ENCODE data around the gene TOP3A.
"Not testable (repeated sequence)": the region's sequence is repeated elsewhere in the genome, so short reads cannot be mapped to it uniquely, and the experiment has no call there.

Gene TOP3A, protein sequence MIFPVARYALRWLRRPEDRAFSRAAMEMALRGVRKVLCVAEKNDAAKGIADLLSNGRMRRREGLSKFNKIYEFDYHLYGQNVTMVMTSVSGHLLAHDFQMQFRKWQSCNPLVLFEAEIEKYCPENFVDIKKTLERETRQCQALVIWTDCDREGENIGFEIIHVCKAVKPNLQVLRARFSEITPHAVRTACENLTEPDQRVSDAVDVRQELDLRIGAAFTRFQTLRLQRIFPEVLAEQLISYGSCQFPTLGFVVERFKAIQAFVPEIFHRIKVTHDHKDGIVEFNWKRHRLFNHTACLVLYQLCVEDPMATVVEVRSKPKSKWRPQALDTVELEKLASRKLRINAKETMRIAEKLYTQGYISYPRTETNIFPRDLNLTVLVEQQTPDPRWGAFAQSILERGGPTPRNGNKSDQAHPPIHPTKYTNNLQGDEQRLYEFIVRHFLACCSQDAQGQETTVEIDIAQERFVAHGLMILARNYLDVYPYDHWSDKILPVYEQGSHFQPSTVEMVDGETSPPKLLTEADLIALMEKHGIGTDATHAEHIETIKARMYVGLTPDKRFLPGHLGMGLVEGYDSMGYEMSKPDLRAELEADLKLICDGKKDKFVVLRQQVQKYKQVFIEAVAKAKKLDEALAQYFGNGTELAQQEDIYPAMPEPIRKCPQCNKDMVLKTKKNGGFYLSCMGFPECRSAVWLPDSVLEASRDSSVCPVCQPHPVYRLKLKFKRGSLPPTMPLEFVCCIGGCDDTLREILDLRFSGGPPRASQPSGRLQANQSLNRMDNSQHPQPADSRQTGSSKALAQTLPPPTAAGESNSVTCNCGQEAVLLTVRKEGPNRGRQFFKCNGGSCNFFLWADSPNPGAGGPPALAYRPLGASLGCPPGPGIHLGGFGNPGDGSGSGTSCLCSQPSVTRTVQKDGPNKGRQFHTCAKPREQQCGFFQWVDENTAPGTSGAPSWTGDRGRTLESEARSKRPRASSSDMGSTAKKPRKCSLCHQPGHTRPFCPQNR

DNA sequence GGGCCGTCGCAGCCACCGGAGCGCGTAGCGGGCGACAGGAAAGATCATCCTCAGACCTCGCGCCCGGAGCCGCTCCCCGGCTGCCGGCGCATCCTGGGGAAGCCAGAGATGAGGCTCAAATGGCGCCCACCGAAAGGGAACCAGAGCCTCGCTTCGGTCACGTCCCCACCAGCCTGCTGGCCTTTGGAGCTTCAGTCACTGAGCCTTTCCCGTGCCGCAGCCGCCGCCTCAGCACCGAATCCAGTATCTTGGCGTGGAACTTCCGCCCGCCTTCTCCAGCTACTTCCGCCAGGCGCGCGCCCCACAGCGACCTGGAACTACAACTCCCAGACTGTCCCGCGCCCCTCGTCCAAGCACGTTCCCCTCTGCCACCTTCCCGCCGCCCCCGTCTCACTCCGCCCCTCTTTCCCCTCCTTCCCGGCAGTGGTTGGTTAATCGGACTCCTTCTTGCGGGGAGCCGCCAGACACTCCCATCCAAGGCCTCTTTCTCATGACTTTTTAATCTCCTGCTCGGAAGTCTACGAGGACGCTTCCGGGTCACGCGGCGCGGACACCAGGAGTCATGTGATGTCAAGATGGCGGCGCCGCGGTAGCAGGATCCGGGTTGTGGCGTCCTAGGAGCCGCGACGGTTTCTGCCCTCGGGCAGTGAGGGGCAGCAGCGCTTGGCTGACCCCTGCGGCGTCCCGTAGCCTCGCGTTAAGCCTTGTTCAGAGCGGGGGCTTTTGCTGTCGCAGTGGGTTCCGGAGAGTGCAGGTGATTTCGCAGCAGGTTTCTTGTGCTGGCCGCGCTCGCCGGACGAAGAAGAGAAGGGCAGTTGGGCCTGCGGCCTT, at the start of gene TOP3A, which contains the start of gene SMCR8:
Gene TOP3A, minus strand, starts transcription at position 264 of the 831 bp plus-strand sequence. Its CDS starts 216 bp downstream, at position 48.
Gene SMCR8, plus strand, starts transcription at position 563 of the 831 bp plus-strand sequence. CDS start 497 bp downstream, outside the sequence.
- peak; percentile 97 for DNase-seq (ENCODE audit: low spot score)

DNA sequence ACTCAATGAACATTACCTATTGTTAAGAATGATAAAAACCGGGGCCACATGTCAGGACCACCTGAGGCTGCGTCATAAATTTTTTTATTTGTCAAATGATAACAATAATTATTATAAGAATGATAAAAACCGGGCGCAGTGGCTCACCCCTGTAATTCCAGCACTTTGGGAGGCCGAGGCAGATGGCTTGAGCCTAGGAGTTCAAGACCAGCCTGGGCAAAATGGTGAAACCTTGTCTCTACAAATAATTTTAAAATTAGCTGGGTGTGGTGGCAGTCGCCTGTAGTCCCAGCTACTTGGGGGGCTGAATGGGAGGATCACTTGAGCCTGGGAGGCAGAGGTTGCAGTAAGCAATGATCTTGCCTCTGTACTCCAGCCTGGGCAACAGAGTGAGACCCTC, 49.4 kb upstream of the TOP3A start:
- no peak for DNase-seq (ENCODE audit: low spot score)

DNA sequence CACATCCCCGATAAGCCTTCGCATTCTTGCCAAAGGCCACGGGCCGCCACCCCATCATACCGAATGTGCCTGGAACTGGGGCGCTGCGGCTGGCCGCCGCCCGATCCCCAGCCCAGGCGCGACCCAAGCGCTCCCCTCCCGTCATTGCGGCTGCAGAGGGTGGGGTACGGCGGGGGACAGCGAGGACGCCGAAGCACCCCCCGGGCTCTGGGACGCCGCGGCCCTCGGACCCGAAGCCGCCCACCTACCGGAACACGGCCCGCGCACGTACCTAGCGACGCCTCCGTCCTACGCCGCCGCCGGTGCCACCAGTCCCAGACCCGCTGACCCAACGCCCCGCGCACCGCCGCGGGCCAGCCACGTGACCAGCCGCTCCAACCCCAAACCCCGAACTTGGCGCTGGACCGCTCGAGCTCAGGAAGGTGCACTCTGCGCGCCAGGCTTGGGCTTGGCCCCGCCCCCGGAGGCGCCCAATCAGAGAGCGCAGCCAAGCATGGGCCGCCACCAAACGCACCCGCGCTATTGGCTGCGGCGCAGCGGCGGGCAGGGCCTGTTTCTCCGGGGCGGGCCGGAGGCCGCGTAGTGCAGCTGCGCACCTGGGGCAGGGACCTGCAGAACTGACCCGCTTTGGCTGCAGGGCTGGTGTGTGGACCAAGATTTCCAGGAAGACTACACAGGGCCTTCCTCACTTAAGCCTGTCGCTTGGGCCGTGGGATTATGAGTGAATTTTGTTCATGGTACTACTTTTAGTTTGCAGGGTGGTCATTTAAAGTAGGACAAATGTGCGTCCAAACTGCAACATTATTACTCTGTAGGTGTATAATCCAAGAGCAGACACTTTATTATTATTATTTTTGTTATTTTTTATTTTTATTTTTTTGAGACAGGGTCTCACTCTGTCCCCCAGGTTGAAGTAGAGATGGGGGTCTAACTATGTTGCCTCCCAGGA, 48.6 kb upstream of the TOP3A start, which contains the start of gene SHMT1:
Gene SHMT1, minus strand, starts transcription at position 450 of the 949 bp plus-strand sequence. CDS start 7,569 bp downstream, outside the sequence.
- peak; percentile 92 for DNase-seq (ENCODE audit: low spot score)

DNA sequence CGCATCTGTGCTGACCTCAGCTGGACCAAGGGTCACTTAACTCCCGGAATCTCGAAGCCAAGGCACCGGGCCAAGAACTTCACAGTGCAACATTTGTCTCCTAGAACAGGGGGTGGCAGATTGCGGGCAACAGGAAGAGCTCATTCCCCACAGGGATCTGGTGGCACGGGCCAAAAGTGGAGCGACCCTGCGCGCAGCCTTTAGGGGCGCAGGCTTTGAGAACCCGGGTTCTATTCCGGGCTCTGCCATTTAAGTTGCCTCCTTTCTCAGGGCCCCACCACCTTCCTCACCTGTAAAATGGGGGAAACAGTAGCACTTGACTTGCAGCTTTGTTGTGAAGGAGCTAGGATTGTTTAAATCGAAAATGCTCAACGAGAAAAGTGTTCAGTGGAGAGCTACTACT, 47.9 kb upstream of the TOP3A start:
- DNase-seq (ENCODE audit: low spot score), result peak; percentile 93

DNA sequence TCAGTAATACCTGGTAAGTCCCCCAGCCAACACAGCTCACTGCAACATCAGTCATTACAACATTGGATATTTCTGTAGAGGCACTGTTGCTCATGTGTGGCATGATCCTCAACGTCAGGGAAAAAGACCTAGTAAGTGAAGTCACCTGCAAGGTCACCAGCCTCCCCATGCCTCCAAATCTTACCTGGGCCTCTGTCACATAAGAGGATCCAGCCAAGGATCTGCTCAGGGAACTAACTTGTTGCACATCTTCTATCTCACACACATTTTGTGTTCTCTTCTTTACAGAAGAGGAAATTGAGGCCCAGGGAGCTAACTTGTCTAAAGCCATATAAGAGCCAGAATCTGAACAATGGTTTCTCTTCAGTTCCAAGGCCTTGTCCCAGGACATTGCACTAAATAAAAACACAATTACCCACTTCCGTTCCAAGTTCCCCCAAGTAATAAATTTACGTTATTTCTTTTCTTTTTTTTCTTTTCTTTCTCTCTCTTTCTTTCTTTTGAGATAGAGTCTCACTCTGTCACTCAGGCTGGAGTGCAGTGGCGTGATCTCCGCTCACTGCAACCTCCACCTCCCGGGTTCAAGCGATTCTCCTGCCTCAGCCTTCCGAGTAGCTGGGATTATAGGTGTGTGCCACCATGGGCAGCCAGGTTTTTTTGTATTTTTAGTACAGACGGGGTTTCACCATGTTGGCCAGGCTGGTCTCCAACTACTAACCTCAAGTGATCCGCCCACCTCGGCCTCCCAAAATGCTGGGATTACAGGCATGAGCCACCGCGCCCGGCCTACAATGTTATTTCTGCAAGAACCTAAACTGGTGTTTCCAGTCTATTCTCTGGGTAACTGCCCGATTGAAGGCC, 47.3 kb upstream of the TOP3A start:
- peak; percentile 70 for DNase-seq (ENCODE audit: low spot score)

DNA sequence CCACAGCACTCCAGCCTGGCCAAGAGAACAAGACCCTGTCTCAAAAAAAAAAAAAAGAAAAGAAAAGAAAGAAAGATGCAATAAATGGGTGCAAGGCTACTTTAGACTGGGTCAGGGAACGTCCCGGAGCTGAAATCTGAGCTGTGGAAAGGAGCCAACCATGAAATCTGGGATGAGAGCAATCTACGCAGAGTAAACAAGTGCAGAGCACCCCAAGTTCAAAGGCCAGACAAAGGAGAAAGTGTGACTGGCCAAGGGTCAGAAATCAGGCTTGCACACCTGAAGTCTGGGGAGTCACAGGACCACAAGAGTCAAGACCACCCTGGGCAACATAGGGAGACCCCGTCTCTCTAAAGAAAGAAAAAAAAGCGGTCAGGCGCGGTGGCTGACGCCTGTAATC, 45.7 kb upstream of the TOP3A start:
- no peak for DNase-seq (ENCODE audit: low spot score)

DNA sequence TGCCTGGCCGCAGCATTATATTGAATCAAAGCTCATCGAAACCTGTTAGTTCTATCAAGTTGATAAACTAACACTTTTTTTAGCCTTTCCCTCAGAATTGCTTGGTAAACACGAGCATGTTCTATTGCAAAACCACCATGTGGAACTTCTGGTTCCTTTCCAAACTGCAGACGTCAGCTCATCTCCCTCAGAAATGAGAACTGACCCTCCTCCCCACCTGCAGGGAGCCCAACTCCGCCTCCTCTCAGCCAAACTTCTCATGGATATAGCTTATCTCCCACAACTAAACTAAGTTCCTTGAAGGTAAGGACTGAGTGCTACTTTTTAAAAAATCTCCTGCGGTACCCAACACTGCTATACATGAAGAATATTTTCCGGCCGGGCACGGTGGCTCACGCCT, 41.8 kb upstream of the TOP3A start:
- DNase-seq (ENCODE audit: low spot score), result peak; percentile 76

DNA sequence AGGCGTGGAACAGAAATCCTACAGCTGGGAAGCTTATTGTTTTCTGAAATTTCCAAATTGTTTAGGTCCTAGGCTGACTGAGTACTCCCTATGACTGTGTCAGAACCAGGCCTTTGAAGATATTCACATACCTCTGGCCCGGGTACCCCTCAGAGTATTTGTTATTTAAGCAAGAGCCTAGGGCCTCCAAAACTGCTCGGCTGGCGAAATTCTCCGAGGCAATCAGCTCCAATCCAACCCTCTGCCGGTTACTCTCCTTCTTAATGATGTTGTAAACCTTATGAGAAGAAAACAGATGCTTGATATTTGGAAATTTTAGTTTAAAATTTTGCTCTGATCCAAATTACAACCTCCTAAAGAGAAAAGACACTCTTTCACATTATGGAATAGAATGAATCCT, 38.7 kb upstream of the TOP3A start:
- no peak for DNase-seq (ENCODE audit: low spot score)

DNA sequence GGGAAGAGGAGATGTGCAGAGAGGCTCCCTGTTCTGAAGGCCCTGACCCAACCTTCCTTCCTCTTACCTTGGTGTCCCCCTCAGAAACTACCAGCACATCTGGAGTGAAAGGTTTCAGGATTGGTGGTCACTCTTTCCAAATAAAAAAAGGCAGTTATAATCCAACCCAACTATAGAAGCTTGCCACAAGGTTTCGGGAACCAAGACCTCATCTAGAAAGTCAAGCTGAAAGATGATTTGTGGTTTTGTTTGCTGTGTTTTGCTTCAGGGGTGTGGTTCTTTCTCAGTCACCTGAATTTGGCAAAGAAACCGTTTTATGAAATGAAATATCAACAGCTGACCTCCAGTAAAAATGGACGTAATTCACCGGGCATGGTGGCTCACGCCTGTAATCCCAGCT, 29.2 kb upstream of the TOP3A start:
- DNase-seq (ENCODE audit: low spot score), result no peak

DNA sequence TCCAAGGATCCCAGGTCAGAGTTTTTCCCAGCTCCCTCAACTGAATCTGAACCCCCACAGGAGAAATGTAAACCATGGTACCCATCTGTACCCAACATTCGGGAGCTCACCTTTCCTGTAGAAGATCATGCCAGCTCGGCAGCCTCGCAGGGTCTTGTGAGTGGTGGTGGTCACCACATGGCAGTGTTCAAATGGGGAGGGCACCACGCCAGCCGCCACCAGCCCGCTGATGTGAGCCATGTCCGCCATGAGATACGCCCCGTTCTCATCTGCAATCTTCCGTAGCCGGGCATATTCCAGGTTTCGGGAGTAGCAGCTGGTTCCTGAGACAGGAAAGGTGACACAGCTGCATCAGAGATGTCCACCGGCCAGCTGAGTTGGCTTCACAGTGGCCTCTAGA, 25.1 kb upstream of the TOP3A start:
- no peak for DNase-seq (ENCODE audit: low spot score)

DNA sequence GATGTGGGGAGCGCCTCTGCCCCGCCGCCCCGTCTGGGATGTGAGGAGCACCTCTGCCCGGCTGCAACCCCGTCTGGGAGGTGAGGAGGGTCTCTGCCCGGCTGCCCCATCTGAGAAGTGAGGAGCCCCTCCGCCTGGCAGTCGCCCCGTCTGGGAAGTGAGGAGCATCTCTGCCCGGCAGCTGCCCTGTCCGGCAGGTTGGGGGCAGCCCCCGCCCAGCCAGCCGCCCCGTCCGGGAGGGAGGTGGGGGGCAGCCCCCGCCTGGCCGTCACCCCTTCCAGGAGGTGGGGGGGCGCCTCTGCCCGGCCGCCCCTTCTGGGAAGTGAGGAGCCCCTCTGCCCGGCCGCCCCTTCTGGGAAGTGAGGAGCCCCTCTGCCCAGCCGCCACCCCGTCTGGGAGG, 23.4 kb upstream of the TOP3A start:
- DNase-seq (ENCODE audit: low spot score), result not testable (repeated sequence)

DNA sequence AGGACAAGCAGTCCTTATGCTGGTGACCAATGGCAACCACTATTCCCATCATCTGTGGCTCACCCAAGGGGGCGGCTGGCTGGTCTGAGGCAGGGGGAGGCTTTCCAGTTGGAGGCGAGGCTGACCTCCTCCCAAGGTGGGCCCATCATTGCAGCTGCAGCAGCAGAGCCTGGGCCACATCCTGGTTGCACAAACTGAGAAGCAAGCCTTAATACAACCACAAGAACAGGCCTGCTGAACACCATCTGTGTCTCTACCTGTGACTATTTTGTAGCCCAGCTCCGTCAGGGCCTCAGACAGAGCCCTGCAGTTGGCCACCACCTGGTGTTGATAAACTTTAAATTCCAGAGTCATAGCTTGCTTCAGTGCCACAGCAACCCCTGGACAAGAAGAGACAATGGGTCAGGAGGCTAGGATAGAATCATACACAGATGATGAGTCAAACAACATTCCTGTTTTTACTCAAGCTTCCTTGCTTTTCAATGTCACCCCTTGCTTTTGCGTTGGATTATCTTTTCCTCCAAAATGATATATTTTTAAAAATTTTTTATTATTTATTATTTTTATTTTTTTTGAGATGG, 18.2 kb upstream of the TOP3A start:
- no peak for DNase-seq (ENCODE audit: low spot score)

DNA sequence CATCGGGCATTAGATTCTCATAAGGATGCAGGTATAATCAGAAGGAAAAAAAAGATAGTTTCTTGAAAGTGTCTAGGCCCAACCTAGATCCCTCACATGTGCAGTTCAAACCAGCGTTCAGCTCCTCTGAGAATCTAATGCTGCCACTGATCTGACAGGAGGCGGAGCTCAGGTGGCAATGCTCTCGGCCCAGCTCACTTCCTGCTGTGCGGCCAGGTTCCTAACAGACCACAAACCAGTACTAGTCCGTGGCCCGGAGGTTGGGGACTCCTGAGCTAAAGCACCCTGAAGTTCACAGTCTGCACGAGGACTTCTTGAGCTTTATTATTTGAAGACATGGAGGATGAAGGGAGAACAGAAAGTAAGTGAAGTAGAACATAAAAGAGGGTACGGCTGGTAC, 17.1 kb upstream of the TOP3A start:
- no peak for DNase-seq (ENCODE audit: low spot score)

DNA sequence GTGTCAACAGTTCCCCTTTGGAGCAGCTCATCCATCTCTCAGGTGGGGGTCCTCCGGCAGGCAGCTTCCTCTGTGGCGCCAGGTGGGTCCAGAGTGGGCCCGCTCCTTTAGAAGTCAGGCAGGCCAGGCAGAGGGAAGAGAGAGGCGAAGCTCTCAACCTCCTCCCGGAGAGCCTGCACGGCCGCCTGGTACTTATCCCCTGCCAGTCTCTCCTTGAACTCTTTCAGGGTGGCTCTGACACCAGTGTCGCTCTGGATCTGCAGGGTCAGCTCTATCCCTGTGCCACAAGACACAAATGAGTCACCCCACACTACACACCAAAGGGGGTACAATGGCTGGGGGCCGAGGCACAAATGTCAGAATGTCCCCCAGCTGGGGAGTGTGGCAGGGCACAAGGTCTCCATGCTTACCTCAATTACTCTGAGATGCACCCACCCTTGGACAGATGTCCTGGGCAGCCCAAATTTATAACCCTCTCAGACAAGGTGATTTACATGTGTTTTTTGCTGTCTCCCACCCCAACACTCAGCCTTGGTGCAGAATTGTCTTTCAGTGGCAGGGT, 13.9 kb upstream of the TOP3A start:
- DNase-seq (ENCODE audit: low spot score), result no peak

DNA sequence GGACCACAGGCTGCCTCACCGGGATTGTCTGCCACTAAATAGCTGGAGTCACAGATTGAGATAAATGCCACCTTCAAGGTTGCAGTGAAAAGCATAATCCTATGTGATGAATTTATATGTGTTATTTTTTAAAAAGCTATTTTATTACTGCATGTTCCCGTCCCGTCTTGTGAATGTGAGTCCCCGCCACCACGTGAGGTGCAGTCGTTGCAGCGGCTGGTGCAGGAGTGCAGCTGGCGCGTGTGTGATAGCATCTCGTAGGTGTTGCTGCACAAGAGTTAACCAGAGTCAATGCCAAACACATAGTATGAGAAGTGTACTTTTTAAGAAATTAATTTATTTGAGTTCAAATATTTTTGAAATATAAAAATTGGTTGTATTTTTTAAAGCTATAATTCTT, 12.8 kb upstream of the TOP3A start:
- DNase-seq (ENCODE audit: low spot score), result no peak

DNA sequence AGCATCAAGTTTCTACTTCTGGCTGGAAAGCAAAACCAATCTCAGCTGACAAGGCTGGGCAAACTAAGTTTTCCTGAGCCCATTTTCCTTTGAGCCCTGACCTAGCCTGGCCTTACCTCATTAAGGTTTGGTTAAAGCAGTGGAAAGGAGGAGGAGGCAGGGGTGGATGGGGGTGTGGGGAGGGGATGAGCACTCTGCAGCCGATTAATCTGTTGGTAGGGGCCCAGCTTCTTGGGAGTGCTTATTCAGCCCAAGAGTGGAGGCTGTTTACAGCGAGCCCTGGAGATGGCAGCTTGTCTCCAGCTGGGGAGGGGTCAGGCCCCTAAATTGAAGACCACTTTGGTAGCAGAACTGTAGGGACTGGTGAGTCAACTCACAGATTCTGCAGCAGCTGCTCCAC, 12.3 kb upstream of the TOP3A start:
- no peak for DNase-seq (ENCODE audit: low spot score)

DNA sequence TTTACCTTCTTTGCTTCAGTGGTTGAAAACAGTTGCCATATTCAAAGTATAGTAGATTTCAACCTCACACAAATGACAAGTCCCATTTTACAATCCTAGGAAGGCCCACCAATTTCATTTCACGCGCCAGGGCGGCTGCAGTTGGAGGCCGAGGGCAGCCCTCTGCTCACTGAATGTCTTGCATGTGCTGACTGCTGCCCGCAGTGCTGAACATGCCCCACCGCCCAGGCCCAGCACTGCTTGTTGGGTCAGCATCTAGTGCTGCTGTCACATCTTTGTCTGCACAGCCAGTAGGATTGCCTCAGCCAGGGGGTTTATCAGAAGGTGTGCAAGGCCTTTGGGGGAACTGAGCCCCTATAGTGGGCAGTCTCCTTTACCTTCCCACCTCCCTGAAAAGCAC, 11.8 kb upstream of the TOP3A start:
- DNase-seq (ENCODE audit: low spot score), result no peak

DNA sequence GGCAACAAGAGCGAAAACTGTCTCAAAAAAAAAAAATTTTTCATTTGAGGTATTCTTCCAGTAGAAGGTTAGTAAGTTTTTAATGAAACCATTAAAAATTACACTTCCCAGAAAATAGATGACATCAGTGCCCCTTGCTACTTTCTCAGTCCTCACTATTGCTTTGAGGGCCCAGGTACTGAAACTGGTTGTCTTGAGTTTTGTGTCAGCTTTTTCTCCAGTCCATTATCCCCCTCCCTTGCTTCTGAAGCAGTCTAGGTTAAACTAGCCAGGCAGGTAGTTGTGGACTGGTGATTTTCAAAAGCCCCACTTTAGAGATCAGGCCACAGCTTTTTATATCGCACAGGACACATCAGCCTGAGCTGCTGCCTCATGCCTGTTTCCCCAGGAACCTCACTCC, 11.2 kb upstream of the TOP3A start:
- no peak for DNase-seq (ENCODE audit: low spot score)

Data from pons (tissue), 1 donor.